OCI-LY7 (cell line): ENCODE measurements around the gene ISLR. TPM values are rescaled to one million over a fixed set of nuclear protein-coding genes. Genes with fewer than 3 reads are reported as not detected.

ENCODE experiments used
- BruUV-seq: library from RNA; stranded (reverse); fragments of 400-500 nt; replicated peaks from 2 replicates; lab custom pipeline; 2021; lab: Mats Ljungman, UMichigan
- CTCF ChIA-PET: fragments of 300-600 bp; sonication (Branson Sonifier 250); formaldehyde crosslinking; loops from one replicate; lab custom pipeline; 2022; ENCODE audit warnings: antibody characterized with exemption; ENCODE audit not compliant: unreplicated experiment; lab: Charles Lee
- POLR2A ChIA-PET: fragments of 300-600 bp; sonication (Branson Sonifier 250); formaldehyde crosslinking; loops from one replicate; lab custom pipeline; 2022; ENCODE audit warnings: antibody characterized with exemption; lab: Charles Lee
- DNase-seq: peaks from one replicate; pipeline ENCODE4 v3.0.0-alpha.2; 2015; ENCODE audit warnings: low spot score
- H2AFZ ChIP-seq: fragments of 200-600 bp; sonication (generic), shearing (Covaris generic); 2 replicates; pipeline ENCODE4 v1.6.1; 2014; ENCODE audit warnings: mild to moderate bottlenecking, antibody characterized with exemption, low read length, moderate library complexity
- H3K27ac ChIP-seq: fragments of 200-600 bp; sonication (generic); 2 replicates; pipeline ENCODE4 v1.5.1; 2014; ENCODE audit warnings: mixed run types, low read depth, mild to moderate bottlenecking, moderate library complexity, low read length, inconsistent platforms; ENCODE audit not compliant: poor library complexity, severe bottlenecking
- H3K36me3 ChIP-seq: fragments of 200-600 bp; sonication (generic); 2 replicates; pipeline ENCODE4 v1.6.1; 2014; ENCODE audit warnings: mild to moderate bottlenecking, antibody characterized with exemption, low read length, moderate library complexity, mixed read lengths; ENCODE audit not compliant: insufficient read depth
- H3K4me1 ChIP-seq: fragments of 200-600 bp; sonication (generic); 2 replicates; pipeline ENCODE4 v1.5.1; 2014; ENCODE audit warnings: mild to moderate bottlenecking, low read length; ENCODE audit not compliant: insufficient read depth, poor library complexity, severe bottlenecking
- H3K4me2 ChIP-seq: fragments of 200-600 bp; sonication (generic); 2 replicates; pipeline ENCODE4 v1.6.1; 2014; ENCODE audit warnings: mild to moderate bottlenecking, low read length
- H3K4me3 ChIP-seq: fragments of 200-600 bp; sonication (generic); 2 replicates; pipeline ENCODE4 v1.5.1; 2014; ENCODE audit warnings: mild to moderate bottlenecking, low read depth, low read length; ENCODE audit not compliant: poor library complexity, severe bottlenecking
- H3K79me2 ChIP-seq: fragments of 200-600 bp; sonication (generic); 2 replicates; pipeline ENCODE4 v1.6.1; 2016; ENCODE audit warnings: low read depth, mild to moderate bottlenecking, low read length, moderate library complexity, mixed read lengths; ENCODE audit not compliant: insufficient read depth
- H3K9me2 ChIP-seq: fragments of 200-600 bp; sonication (generic); 2 replicates; pipeline ENCODE4 v1.6.1; 2016; ENCODE audit warnings: mild to moderate bottlenecking, low read length, mixed read lengths; ENCODE audit not compliant: insufficient read depth
- H3K9me3 ChIP-seq: fragments of 200-600 bp; sonication (generic); 2 replicates; pipeline ENCODE4 v1.6.1; 2014; ENCODE audit warnings: mild to moderate bottlenecking, mixed run types, low read length, mixed read lengths
- H4K20me1 ChIP-seq: fragments of 200-600 bp; sonication (generic); 2 replicates; pipeline ENCODE4 v1.6.1; 2014; ENCODE audit warnings: mild to moderate bottlenecking, antibody characterized with exemption, low read length, moderate library complexity, mixed read lengths; ENCODE audit not compliant: insufficient read depth
- CTCF ChIP-seq: fragments of 200-600 bp; sonication (generic); conservative IDR thresholded peaks from 2 replicates; pipeline ENCODE4 v1.5.1; 2014; ENCODE audit warnings: mild to moderate bottlenecking, antibody characterized with exemption, low read length, moderate library complexity, mixed read lengths
- EZH2phosphoT487 ChIP-seq: fragments of 200-600 bp; sonication (generic); IDR thresholded peaks from 2 replicates; pipeline ENCODE4 v1.6.1; 2018; ENCODE audit warnings: low read depth, borderline replicate concordance, mild to moderate bottlenecking, mixed run types, antibody characterized with exemption, low read length, moderate library complexity, mixed read lengths
- intact Hi-C: fragments of 100-400 bp; cut with micrococcal nuclease; formaldehyde crosslinking; loops from one replicate; pipeline ENCODE4 v1.10.0; 2022; ENCODE audit not compliant: unreplicated experiment
- total RNA-seq, 2 experiments: library from RNA; depleted of rRNA in 1 of 2; stranded (reverse); fragments of >200 nt in 1 of 2; shearing (Covaris generic) in 1 of 2; gene quantifications; 2 replicates each; pipeline ENCODE4 v1.2.3, GENCODE V29; 2014 to 2022

ISLR gene
- total RNA-seq, 2 experiments from 2014 or later = not detected

GRCh38 chr15:74194572-74195559 is 21.4 kb downstream of the ISLR start:
- DNase-seq = no peak
- TF ChIP-seq EZH2phosphoT487 = no peak
- no peak for TF ChIP-seq CTCF
- Histone ChIP-seq H3K4me2 (no peak overlapping the region), H4K20me1 (no peaks in the 10 kb centered on the region), H3K79me2 (no peaks in the 10 kb centered on the region), H3K36me3 (no peaks in the 10 kb centered on the region), H3K4me3 (no peak overlapping the region), H3K4me1 (no peaks in the 10 kb centered on the region), H3K9me3 (no peaks in the 10 kb centered on the region), H3K27ac (no peak overlapping the region), H3K9me2 (no peaks in the 10 kb centered on the region), H2AFZ (no peak overlapping the region)
- ChIA-PET CTCF (no interaction called here), POLR2A (no interaction called here)
- intact Hi-C loops = no loop called here
- no TSS peak for BruUV-seq

- CTCF ChIA-PET = no interaction called here
- Histone ChIP-seq H3K4me3 (no peak overlapping the region), H3K79me2 (no peaks in the 10 kb centered on the region), H4K20me1 (no peaks in the 10 kb centered on the region), H3K9me3 (no peaks in the 10 kb centered on the region), H2AFZ (no peak overlapping the region), H3K9me2 (no peaks in the 10 kb centered on the region), H3K4me1 (no peaks in the 10 kb centered on the region), H3K4me2 (no peak overlapping the region), H3K27ac (no peak overlapping the region), H3K36me3 (no peaks in the 10 kb centered on the region)
- no peak for DNase-seq
- TF ChIP-seq CTCF = no peak
- no peak for TF ChIP-seq EZH2phosphoT487
- intact Hi-C loops = no loop called here
- no TSS peak for BruUV-seq
- POLR2A ChIA-PET = no interaction called here
These were observed 22.7 kb downstream of the ISLR start for GRCh38 chr15:74196175-74196574.
